ENCODE measurements around the gene KIF17. TPM values are rescaled to one million over a fixed set of nuclear protein-coding genes. Genes with fewer than 3 reads are reported as not detected.

Gene KIF17
- total and polyA plus RNA-seq, 2 of the 4 experiments (the other 2 are of a cell fraction), result 4.5 to 5.7 TPM

DNA sequence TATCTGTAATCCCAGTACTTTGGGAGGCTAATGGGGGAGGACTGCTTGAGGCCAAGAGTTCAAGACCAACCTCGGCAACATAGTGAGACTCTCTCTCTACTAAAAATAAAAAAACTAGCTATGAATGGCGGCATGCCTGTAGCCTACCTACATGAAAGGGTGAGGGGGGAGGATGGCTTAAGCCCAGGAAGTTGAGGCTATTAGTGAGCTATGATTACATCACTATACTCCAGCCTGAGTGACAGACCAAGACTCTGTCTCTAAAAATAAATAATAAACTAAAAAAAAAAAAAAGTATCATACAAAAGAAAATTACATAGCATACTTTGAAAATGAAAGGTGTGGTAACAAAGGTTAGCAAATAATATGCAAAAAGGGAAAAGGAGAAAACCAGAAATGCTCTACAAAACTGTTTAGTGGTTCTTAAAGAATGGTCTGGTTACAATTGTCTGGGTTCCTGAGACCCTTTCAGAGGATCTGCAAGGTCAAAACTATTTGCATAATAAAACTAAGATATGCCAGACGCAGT, 33.7 kb upstream of the KIF17 start:
- Histone ChIP-seq H3K14ac (replicated peaks; ENCODE audit: low read depth, low read length) (no peak overlapping the region), H2BK120ac (ENCODE audit: low read depth, low read length) (no peak overlapping the region), H4K20me1 (ENCODE audit: insufficient read depth, low read length) (peaks cover 2% of the 10 kb centered on the region; the same call in 1 of the 2 replicates), H4K8ac (ENCODE audit: low read depth in 2 of 2, low read length in 2 of 2) (no peak overlapping the region), H2BK5ac (ENCODE audit: low read depth, low read length, poor library complexity, severe bottlenecking) (no peak overlapping the region), H3K36me3 (ENCODE audit: control insufficient read depth, insufficient read depth, low read length) (peaks cover 49% of the 10 kb centered on the region), H3K23ac (ENCODE audit: low read depth, low read length) (no peak overlapping the region), H2AK9ac (replicated peaks; ENCODE audit: low read depth, low read length, poor library complexity) (no peak overlapping the region), H3K4me3 (ENCODE audit: insufficient read depth, low read depth, low read length) (no peak overlapping the region), H2AK5ac (ENCODE audit: low read depth, low read length) (no peak overlapping the region), H3K9ac (ENCODE audit: low read depth, low read length) (no peak overlapping the region), H3K4ac (ENCODE audit: low read depth, low read length) (no peak overlapping the region), H4K5ac (ENCODE audit: low read depth, low read length) (no peak overlapping the region), H3K56ac (ENCODE audit: extremely low read depth, insufficient read depth, low read length) (no peak overlapping the region), H4K91ac (ENCODE audit: insufficient read depth, low read depth, low read length) (no peak overlapping the region), H3K27me3 (ENCODE audit: control insufficient read depth, insufficient read depth, low read length) (no peaks in the 10 kb centered on the region), H3K4me2 (ENCODE audit: low read depth, low read length) (no peak overlapping the region), H3K9me3 (ENCODE audit: control insufficient read depth, insufficient read depth, low read length) (no peaks in the 10 kb centered on the region), H3K9me1 (ENCODE audit: insufficient read depth, low read length) (peaks cover 4% of the 10 kb centered on the region), H3K4me1 (ENCODE audit: control insufficient read depth, insufficient read depth, low read length) (peaks cover 8% of the 10 kb centered on the region), H2BK20ac (ENCODE audit: low read depth, low read length) (no peak overlapping the region), H3K18ac (ENCODE audit: low read depth, low read length) (no peak overlapping the region), H3K27ac (ENCODE audit: insufficient read depth, low read length) (no peak overlapping the region), H2BK15ac (ENCODE audit: low read depth, low read length) (no peak overlapping the region), H3K79me1 (ENCODE audit: low read depth in 1 of 2, low read length in 2 of 2) (peaks cover 20 to 66% of the 10 kb centered on the region in 2 experiments), H2AFZ (replicated peaks; ENCODE audit: low read length, poor library complexity) (no peak overlapping the region)
- dilution Hi-C loops (cut with HindIII; ENCODE audit: low sequenced_read_pairs, unreplicated experiment), result no loop called here
- TF ChIP-seq MXI1 (IDR thresholded peaks at IDR 0.05; ENCODE audit: borderline replicate concordance, low read depth, low read length) (no peak), FOS (IDR thresholded peaks at IDR 0.05; ENCODE audit: low read depth, low read length) (no peak), CEBPB (IDR thresholded peaks at IDR 0.05; ENCODE audit: low read depth, low read length) (no peak), SMC3 (IDR thresholded peaks at IDR 0.05; ENCODE audit: low read depth, low read length) (no peak), MAZ (IDR thresholded peaks at IDR 0.05; ENCODE audit: borderline replicate concordance, low read depth, low read length) (no peak), RCOR1 (IDR thresholded peaks at IDR 0.05; ENCODE audit: insufficient replicate concordance, low read length) (no peak), RAD21 (IDR thresholded peaks at IDR 0.05; ENCODE audit: low read length) (no peak), POLR2A (IDR thresholded peaks at IDR 0.05; ENCODE audit: low read depth, low read length) (no peak), BHLHE40 (IDR thresholded peaks at IDR 0.05; ENCODE audit: low read depth, low read length) (no peak), CHD1 (IDR thresholded peaks at IDR 0.05; ENCODE audit: low read depth, low read length) (no peak), RFX5 (IDR thresholded peaks at IDR 0.05; ENCODE audit: low read depth, low read length) (no peak), MAFK (IDR thresholded peaks at IDR 0.05; ENCODE audit: low read depth, low read length) (no peak), NFE2L2 (IDR thresholded peaks at IDR 0.05; ENCODE audit: low read depth, low read length) (no peak)
- TF ChIP-seq, protein P1, sequence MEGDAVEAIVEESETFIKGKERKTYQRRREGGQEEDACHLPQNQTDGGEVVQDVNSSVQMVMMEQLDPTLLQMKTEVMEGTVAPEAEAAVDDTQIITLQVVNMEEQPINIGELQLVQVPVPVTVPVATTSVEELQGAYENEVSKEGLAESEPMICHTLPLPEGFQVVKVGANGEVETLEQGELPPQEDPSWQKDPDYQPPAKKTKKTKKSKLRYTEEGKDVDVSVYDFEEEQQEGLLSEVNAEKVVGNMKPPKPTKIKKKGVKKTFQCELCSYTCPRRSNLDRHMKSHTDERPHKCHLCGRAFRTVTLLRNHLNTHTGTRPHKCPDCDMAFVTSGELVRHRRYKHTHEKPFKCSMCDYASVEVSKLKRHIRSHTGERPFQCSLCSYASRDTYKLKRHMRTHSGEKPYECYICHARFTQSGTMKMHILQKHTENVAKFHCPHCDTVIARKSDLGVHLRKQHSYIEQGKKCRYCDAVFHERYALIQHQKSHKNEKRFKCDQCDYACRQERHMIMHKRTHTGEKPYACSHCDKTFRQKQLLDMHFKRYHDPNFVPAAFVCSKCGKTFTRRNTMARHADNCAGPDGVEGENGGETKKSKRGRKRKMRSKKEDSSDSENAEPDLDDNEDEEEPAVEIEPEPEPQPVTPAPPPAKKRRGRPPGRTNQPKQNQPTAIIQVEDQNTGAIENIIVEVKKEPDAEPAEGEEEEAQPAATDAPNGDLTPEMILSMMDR (conservative IDR thresholded peaks at IDR 0.05; ENCODE audit: low read depth, low read length), result no peak
- TF ChIP-seq, protein P2, sequence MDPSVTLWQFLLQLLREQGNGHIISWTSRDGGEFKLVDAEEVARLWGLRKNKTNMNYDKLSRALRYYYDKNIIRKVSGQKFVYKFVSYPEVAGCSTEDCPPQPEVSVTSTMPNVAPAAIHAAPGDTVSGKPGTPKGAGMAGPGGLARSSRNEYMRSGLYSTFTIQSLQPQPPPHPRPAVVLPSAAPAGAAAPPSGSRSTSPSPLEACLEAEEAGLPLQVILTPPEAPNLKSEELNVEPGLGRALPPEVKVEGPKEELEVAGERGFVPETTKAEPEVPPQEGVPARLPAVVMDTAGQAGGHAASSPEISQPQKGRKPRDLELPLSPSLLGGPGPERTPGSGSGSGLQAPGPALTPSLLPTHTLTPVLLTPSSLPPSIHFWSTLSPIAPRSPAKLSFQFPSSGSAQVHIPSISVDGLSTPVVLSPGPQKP (IDR thresholded peaks at IDR 0.05; ENCODE audit: borderline replicate concordance, low read depth, low read length), result no peak
- TF ChIP-seq, protein P3, sequence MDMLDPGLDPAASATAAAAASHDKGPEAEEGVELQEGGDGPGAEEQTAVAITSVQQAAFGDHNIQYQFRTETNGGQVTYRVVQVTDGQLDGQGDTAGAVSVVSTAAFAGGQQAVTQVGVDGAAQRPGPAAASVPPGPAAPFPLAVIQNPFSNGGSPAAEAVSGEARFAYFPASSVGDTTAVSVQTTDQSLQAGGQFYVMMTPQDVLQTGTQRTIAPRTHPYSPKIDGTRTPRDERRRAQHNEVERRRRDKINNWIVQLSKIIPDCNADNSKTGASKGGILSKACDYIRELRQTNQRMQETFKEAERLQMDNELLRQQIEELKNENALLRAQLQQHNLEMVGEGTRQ (IDR thresholded peaks at IDR 0.05; ENCODE audit: low read depth, low read length), result no peak
- no TSS peak for BruUV-seq (replicated peaks)
- no peak for ATAC-seq (ENCODE audit: low read depth)
- in situ Hi-C loops (cut with MboI; ENCODE audit: low sequenced_read_pairs), result no loop called here
- ChIA-PET CTCF (interaction anchor here (1.1 kb wide), 1 partner anchor 55 kb away, joined by 4 read pairs; no protein-coding TSS in a partner anchor), POLR2A (ENCODE audit: unreplicated experiment) (no interaction called here)
- DNase-seq, result no peak
- no CpG with 5 or more reads among the region's 3 CpGs for WGBS, 2 experiments (ENCODE audit: extremely low coverage in 2 of 2, insufficient read length in 1 of 2)
- intact Hi-C loops (cut with micrococcal nuclease), result no loop called here

All from IMR-90 (cell line).